ENCODE results near the gene CNOT9. TPM values are rescaled to one million over a fixed set of nuclear protein-coding genes. Genes with fewer than 3 reads are reported as not detected.

CNOT9 gene
- total and polyA plus RNA-seq, 7 experiments from 2014 or later: 13.7 to 99.6 (median 46.4) TPM

DNA sequence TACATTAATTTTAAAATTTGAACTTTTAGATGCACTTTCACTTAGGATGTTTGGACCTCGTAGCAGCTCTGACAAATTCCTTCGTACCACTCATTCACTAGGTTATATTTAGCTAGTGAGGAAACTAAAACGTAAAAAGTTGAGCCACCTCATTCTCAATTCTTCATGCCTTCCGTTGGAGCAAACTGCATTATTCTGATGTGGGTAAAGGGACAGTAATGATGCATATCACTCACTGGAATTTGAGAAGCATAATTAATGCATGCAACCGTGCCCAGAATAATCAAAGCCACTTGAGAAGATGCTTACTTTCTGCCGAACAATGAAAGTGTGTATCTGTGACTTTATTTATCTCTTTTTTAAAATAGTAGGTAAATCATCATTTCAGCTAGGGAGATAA is 2.2 kb downstream of the CNOT9 start:
- H3K27ac Mint-ChIP-seq: peak overlapping the region; percentile 38 to 100 (median 99)
- ATAC-seq (no peak), DNase-seq (no peak)
- Histone ChIP-seq H3K4me1 (ENCODE audit: control insufficient read depth in 2 of 2, insufficient read depth in 2 of 2, low read length in 2 of 2) (peaks cover 22 to 31% of the 10 kb centered on the region in 2 donors), H3K36me3 (ENCODE audit: control insufficient read depth in 2 of 3, insufficient read depth in 3 of 3, low read length in 3 of 3) (peaks cover 0 to 12% (median 8%) of the 10 kb centered on the region in 3 experiments), H3K9me3 (ENCODE audit: control insufficient read depth in 2 of 3, low read length in 3 of 3) (no peaks in the 10 kb centered on the region), H3K27ac (ENCODE audit: low read depth, low read length) (peak overlapping the region; percentile 96), H3K27me3 (ENCODE audit: control insufficient read depth in 2 of 2, insufficient read depth in 2 of 2, low read length in 2 of 2) (no peaks in the 10 kb centered on the region), H3K4me3 (ENCODE audit: low read length) (no peak overlapping the region)
- no peaks in the 10 kb centered on the region for H3K27me3 Mint-ChIP-seq
- H3K4me1 Mint-ChIP-seq: peaks cover 43 to 78% (median 70%) of the 10 kb centered on the region in 7 donors
- ChIA-PET POLR2A (interaction anchor here (1.0 to 1.4 kb wide), 2 partner anchors 164 to 354 kb away, joined by 3 read pairs; no protein-coding TSS in a partner anchor), CTCF (interaction anchor here (0.7 kb wide), 1 partner anchor 36 kb away, joined by 4 read pairs; no protein-coding TSS in a partner anchor)
- intact Hi-C loops (cut with micrococcal nuclease): no loop called here
- peaks cover 0 to 29% (median 6%) of the 10 kb centered on the region in 5 donors for H3K36me3 Mint-ChIP-seq
- H3K9me3 Mint-ChIP-seq: no peaks in the 10 kb centered on the region
- peak overlapping the region in 9 of 10 donors; percentile 90 to 100 (median 97) for H3K4me3 Mint-ChIP-seq

DNA sequence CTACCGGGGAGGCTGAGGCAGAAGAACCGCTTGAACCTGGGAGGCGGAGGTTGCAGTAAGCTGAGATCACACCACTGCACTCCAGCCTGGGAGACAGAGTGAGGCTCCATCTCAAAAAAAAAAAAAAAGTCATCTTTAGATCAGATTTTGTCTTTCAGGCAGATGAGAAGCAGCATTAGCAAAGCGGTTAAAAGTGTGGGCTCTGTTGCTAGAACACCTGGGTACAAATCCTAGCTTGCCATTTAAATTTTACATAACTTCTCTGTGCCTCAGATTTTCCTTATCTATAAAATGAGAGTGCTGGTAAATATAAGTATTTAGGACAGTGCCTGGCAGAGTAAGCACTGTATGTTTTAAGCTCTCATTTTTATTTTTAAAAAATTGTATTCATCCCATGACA is 8.2 kb downstream of the CNOT9 start:
- no peak overlapping the region for H3K4me3 Mint-ChIP-seq

DNA sequence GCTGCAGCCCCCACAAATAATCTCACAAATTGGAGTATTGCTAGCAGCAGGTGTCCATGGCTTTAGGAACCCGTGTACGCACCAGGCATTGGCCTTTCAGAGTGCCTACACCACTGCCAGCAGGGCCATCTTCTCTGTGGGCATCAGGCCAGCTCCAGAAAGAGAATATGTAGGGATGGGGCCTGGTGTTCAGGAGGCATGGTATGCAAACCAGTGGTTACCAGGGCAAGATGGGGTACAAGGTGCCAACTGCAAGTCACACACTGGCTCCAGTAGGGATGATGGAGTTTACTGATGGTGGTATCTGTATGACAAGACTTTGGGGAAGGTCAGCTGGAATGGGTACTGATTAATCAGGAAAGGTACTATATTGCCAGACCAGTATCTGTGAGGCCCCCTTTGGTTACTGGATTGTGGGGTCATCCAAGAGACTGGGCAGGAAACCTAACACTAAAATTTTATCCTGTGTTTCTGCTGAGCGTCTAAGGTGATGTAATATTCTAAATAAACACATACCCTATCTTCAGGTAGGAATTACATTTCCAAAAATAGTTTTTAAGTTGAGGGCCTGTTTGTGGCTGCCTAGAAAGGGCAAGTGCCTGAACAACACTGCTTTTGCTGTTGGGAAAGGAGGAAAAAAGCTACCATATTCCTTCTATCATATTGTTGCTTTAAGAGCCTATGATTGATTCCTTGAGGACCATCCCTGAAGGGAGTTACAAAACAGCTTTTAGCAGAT is 9.0 kb downstream of the CNOT9 start:
- no peaks in the 10 kb centered on the region for H3K9me3 ChIP-seq (ENCODE audit: control insufficient read depth in 2 of 3, low read length in 3 of 3)
- ChIA-PET CTCF (interaction anchor here (0.7 kb wide), 1 partner anchor 43 kb away, joined by 3 read pairs; no protein-coding TSS in a partner anchor), POLR2A (interaction anchor here (0.6 to 1.2 kb wide), 2 partner anchors 10 to 95 kb away, joined by 3 read pairs; partner anchors contain the start of gene USP37)
- H3K36me3 Mint-ChIP-seq: peaks cover 0 to 26% (median 8%) of the 10 kb centered on the region in 5 donors
- no peak overlapping the region for H3K27ac ChIP-seq (ENCODE audit: low read depth, low read length)
- no peak overlapping the region for H3K4me3 Mint-ChIP-seq
- peaks cover 0 to 4% of the 10 kb centered on the region in 2 donors for H3K4me1 ChIP-seq (ENCODE audit: control insufficient read depth in 2 of 2, insufficient read depth in 2 of 2, low read length in 2 of 2)
- peaks cover 11 to 57% (median 55%) of the 10 kb centered on the region in 7 donors for H3K4me1 Mint-ChIP-seq
- intact Hi-C loops (cut with micrococcal nuclease): no loop called here
- H3K9me3 Mint-ChIP-seq: no peaks in the 10 kb centered on the region
- H3K4me3 ChIP-seq (ENCODE audit: low read length): no peak overlapping the region
- ATAC-seq (no peak), DNase-seq (no peak)
- no peaks in the 10 kb centered on the region for H3K27me3 ChIP-seq (ENCODE audit: control insufficient read depth in 2 of 2, insufficient read depth in 2 of 2, low read length in 2 of 2)
- H3K27ac Mint-ChIP-seq: peak overlapping the region in 4 of 9 donors; percentile 2 to 31 (median 24)
- H3K27me3 Mint-ChIP-seq: no peaks in the 10 kb centered on the region
- peaks cover 4 to 23% (median 14%) of the 10 kb centered on the region in 3 experiments for H3K36me3 ChIP-seq (ENCODE audit: control insufficient read depth in 2 of 3, insufficient read depth in 3 of 3, low read length in 3 of 3)

More for the DNA sequence above, 8.2 kb downstream of the CNOT9 start:
- no peaks in the 10 kb centered on the region for H3K9me3 ChIP-seq (ENCODE audit: control insufficient read depth in 2 of 3, low read length in 3 of 3)
- POLR2A ChIA-PET: interaction anchor here (0.6 to 1.2 kb wide), 2 partner anchors 9 to 172 kb away, joined by 3 read pairs; partner anchors contain the start of gene USP37
- no peaks in the 10 kb centered on the region for H3K9me3 Mint-ChIP-seq
- peaks cover 0 to 4% of the 10 kb centered on the region in 2 donors for H3K4me1 ChIP-seq (ENCODE audit: control insufficient read depth in 2 of 2, insufficient read depth in 2 of 2, low read length in 2 of 2)
- H3K36me3 Mint-ChIP-seq: peaks cover 0 to 21% (median 8%) of the 10 kb centered on the region in 5 donors
- H3K4me3 ChIP-seq (ENCODE audit: low read length): no peak overlapping the region
- CTCF ChIA-PET: interaction anchor here (0.6 kb wide), 1 partner anchor 100 kb away, joined by 6 read pairs; no protein-coding TSS in a partner anchor
- ATAC-seq (no peak), DNase-seq (no peak)
- no peaks in the 10 kb centered on the region for H3K27me3 ChIP-seq (ENCODE audit: control insufficient read depth in 2 of 2, insufficient read depth in 2 of 2, low read length in 2 of 2)
- no peak overlapping the region for H3K27ac ChIP-seq (ENCODE audit: low read depth, low read length)
- peaks cover 4 to 20% (median 15%) of the 10 kb centered on the region in 3 experiments for H3K36me3 ChIP-seq (ENCODE audit: control insufficient read depth in 2 of 3, insufficient read depth in 3 of 3, low read length in 3 of 3)
- no peaks in the 10 kb centered on the region for H3K27me3 Mint-ChIP-seq
- H3K4me1 Mint-ChIP-seq: peaks cover 11 to 63% (median 55%) of the 10 kb centered on the region in 7 donors
- intact Hi-C loops (cut with micrococcal nuclease): no loop called here
- peak overlapping the region in 1 of 9 donors; percentile 37 for H3K27ac Mint-ChIP-seq

DNA sequence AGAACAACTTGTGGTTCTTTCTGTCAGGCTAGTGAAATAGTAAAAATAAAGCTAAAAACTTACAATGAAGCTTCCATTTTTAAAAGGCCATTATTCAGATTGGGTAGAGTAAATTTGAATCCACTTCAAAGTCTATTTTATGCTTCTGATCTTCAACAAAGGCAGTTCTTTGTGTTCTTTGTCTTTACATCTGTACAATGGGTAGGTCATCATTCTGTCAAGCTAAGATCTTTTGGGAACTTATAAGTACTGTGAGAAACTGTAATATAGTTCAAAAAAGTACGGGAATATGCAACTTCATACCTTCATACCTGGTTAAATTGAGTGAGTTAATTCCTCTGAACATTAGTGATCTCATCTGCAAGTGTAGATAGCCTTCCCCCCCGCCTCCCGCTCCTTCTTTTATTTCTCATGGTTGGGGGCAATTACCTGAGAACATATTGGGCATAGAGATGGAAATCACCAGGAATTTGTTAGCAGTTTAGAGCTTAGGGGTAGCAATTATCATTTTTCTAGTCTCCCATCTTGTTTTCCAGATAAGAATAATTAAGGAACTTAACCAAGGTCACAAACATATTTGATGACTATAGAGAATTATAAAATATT is 9.7 kb downstream of the CNOT9 start:
- peaks cover 4 to 30% (median 17%) of the 10 kb centered on the region in 3 experiments for H3K36me3 ChIP-seq (ENCODE audit: control insufficient read depth in 2 of 3, insufficient read depth in 3 of 3, low read length in 3 of 3)
- POLR2A ChIA-PET: interaction anchor here (0.6 kb wide), 1 partner anchor 96 kb away, joined by 3 read pairs; no protein-coding TSS in a partner anchor
- H3K27ac Mint-ChIP-seq: peak overlapping the region in 5 of 9 donors; percentile 0 to 50 (median 6)
- H3K9me3 Mint-ChIP-seq: no peaks in the 10 kb centered on the region
- DNase-seq (no peak), ATAC-seq (no peak)
- no peaks in the 10 kb centered on the region for H3K27me3 Mint-ChIP-seq
- no peak overlapping the region for H3K4me3 ChIP-seq (ENCODE audit: low read length)
- H3K27ac ChIP-seq (ENCODE audit: low read depth, low read length): no peak overlapping the region
- no peaks in the 10 kb centered on the region for H3K27me3 ChIP-seq (ENCODE audit: control insufficient read depth in 2 of 2, insufficient read depth in 2 of 2, low read length in 2 of 2)
- H3K4me1 ChIP-seq (ENCODE audit: control insufficient read depth in 2 of 2, insufficient read depth in 2 of 2, low read length in 2 of 2): peaks cover 0 to 4% of the 10 kb centered on the region in 2 donors
- intact Hi-C loops (cut with micrococcal nuclease): no loop called here
- CTCF ChIA-PET: interaction anchor here (0.7 kb wide), 1 partner anchor 44 kb away, joined by 3 read pairs; no protein-coding TSS in a partner anchor
- peaks cover 0 to 32% (median 14%) of the 10 kb centered on the region in 5 donors for H3K36me3 Mint-ChIP-seq
- H3K9me3 ChIP-seq (ENCODE audit: control insufficient read depth in 2 of 3, low read length in 3 of 3): no peaks in the 10 kb centered on the region
- peaks cover 11 to 60% (median 52%) of the 10 kb centered on the region in 7 donors for H3K4me1 Mint-ChIP-seq
- peak overlapping the region in 1 of 10 donors; percentile 1 for H3K4me3 Mint-ChIP-seq

DNA sequence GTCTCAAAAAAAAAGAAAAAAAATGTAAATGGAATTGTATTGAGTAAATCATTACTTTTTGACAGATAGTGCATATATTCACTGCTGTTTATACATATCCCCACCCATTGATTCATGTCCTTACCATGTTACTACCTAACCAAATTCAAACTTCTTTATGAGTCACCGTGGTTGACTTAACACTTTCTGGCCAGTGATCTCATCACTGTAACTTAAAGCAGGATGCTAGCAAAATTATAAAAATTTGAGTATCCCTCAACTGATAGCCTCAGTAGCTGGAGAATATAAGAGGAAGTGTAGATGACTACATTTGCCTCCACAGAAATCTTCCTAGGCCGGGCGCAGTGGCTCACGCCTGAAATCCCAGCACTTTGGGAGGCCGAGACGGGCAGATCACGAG is 13.4 kb downstream of the CNOT9 start:
- no peaks in the 10 kb centered on the region for H3K9me3 ChIP-seq (ENCODE audit: control insufficient read depth in 2 of 3, low read length in 3 of 3)
- H3K27me3 Mint-ChIP-seq: no peaks in the 10 kb centered on the region
- H3K27me3 ChIP-seq (ENCODE audit: control insufficient read depth in 2 of 2, insufficient read depth in 2 of 2, low read length in 2 of 2): no peaks in the 10 kb centered on the region
- H3K4me1 ChIP-seq (ENCODE audit: control insufficient read depth in 2 of 2, insufficient read depth in 2 of 2, low read length in 2 of 2): peaks cover 0 to 4% of the 10 kb centered on the region in 2 donors
- no peak for ATAC-seq
- no peak for DNase-seq
- no peak overlapping the region for H3K27ac ChIP-seq (ENCODE audit: low read depth, low read length)
- no peaks in the 10 kb centered on the region for H3K9me3 Mint-ChIP-seq
- intact Hi-C loops (cut with micrococcal nuclease): loop anchor here in 1 of 2 donors (2.0 kb wide), 1 partner anchor 13 kb away; the partner anchor contains the start of genes CNOT9 and USP37
- H3K4me3 Mint-ChIP-seq: peak overlapping the region in 1 of 10 donors; percentile 24
- ChIA-PET POLR2A (no interaction called here), CTCF (interaction anchor here (0.7 kb wide), 1 partner anchor 271 kb away, joined by 3 read pairs; no protein-coding TSS in a partner anchor)
- H3K4me1 Mint-ChIP-seq: peaks cover 7 to 41% (median 26%) of the 10 kb centered on the region in 7 donors
- H3K4me3 ChIP-seq (ENCODE audit: low read length): no peak overlapping the region
- peaks cover 15 to 57% (median 16%) of the 10 kb centered on the region in 3 experiments for H3K36me3 ChIP-seq (ENCODE audit: control insufficient read depth in 2 of 3, insufficient read depth in 3 of 3, low read length in 3 of 3)
- peak overlapping the region in 2 of 9 donors; percentile 14 to 60 for H3K27ac Mint-ChIP-seq
- peaks cover 0 to 38% (median 23%) of the 10 kb centered on the region in 5 donors for H3K36me3 Mint-ChIP-seq

All from naive thymus-derived CD4-positive, alpha-beta T cell (primary cell).